SKM-1 treated with dmso at 0.1 percent for 144 hours (cell line): ENCODE data around the gene ADAMTS8.

Experiments used
- DNase-seq: peaks from one replicate; lab custom pipeline; 2025; ENCODE audit not compliant: unreplicated experiment; lab: John Stamatoyannopoulos, UW

ADAMTS8 gene

GRCh38 chr11:130428316-130429119, at the start of gene ADAMTS8:
TSS of gene ADAMTS8 (minus strand) at chr11:130428609. CDS start at chr11:130428286, 323 bp downstream.
- DNase-seq: no peak

- no peak for DNase-seq
Observed at GRCh38 chr11:130477586-130478203, 49.3 kb upstream of the ADAMTS8 start.

- DNase-seq: no peak
Observed at GRCh38 chr11:130476922-130477491, 48.6 kb upstream of the ADAMTS8 start.

- DNase-seq: no peak
Observed at GRCh38 chr11:130476200-130476921, 48.0 kb upstream of the ADAMTS8 start.

GRCh38 chr11:130475426-130476053, 47.1 kb upstream of the ADAMTS8 start:
- DNase-seq: no peak

GRCh38 chr11:130474637-130475400, 46.4 kb upstream of the ADAMTS8 start:
- DNase-seq: no peak

GRCh38 chr11:130473795-130474377, 45.5 kb upstream of the ADAMTS8 start:
- DNase-seq: no peak

- no peak for DNase-seq
Observed at GRCh38 chr11:130473056-130473794, 44.8 kb upstream of the ADAMTS8 start.

- no peak for DNase-seq
Observed at GRCh38 chr11:130472434-130472961, 44.1 kb upstream of the ADAMTS8 start.

- DNase-seq: no peak
Observed at GRCh38 chr11:130471731-130472433, 43.5 kb upstream of the ADAMTS8 start.

GRCh38 chr11:130470832-130471706, 42.7 kb upstream of the ADAMTS8 start:
- DNase-seq: no peak

GRCh38 chr11:130469181-130469580, 40.8 kb upstream of the ADAMTS8 start:
- no peak for DNase-seq

GRCh38 chr11:130467116-130467900, 38.9 kb upstream of the ADAMTS8 start:
- DNase-seq: no peak

- DNase-seq: peak; percentile 26
Observed at GRCh38 chr11:130465263-130465662, 36.9 kb upstream of the ADAMTS8 start.

GRCh38 chr11:130464291-130464812, 35.9 kb upstream of the ADAMTS8 start:
- DNase-seq: no peak

GRCh38 chr11:130462931-130463330, 34.5 kb upstream of the ADAMTS8 start:
- no peak for DNase-seq
